KOPT-K1 (cell line): ENCODE measurements around the gene SYN1.
"Not testable (repeated sequence)": the region's sequence is repeated elsewhere in the genome, so short reads cannot be mapped to it uniquely, and the experiment has no call there.

Experiments used
- H3K27ac ChIP-seq: fragments of 200-600 bp; sonication (generic); 2 replicates; pipeline ENCODE4 v1.5.1; 2016; ENCODE audit warnings: antibody characterized with exemption, mild to moderate bottlenecking, low read depth, low read length; ENCODE audit not compliant: poor library complexity, severe bottlenecking
- H3K36me3 ChIP-seq: fragments of 200-600 bp; sonication (generic); 2 replicates; pipeline ENCODE4 v1.5.1; 2017; ENCODE audit warnings: antibody characterized with exemption, mild to moderate bottlenecking, low read length, moderate library complexity; ENCODE audit not compliant: insufficient read depth
- H3K9me3 ChIP-seq: fragments of 200-600 bp; sonication (generic); 2 replicates; pipeline ENCODE4 v1.5.1; 2017; ENCODE audit warnings: antibody characterized with exemption, low read length, mild to moderate bottlenecking; ENCODE audit not compliant: insufficient read depth, poor library complexity, severe bottlenecking

Gene SYN1

DNA sequence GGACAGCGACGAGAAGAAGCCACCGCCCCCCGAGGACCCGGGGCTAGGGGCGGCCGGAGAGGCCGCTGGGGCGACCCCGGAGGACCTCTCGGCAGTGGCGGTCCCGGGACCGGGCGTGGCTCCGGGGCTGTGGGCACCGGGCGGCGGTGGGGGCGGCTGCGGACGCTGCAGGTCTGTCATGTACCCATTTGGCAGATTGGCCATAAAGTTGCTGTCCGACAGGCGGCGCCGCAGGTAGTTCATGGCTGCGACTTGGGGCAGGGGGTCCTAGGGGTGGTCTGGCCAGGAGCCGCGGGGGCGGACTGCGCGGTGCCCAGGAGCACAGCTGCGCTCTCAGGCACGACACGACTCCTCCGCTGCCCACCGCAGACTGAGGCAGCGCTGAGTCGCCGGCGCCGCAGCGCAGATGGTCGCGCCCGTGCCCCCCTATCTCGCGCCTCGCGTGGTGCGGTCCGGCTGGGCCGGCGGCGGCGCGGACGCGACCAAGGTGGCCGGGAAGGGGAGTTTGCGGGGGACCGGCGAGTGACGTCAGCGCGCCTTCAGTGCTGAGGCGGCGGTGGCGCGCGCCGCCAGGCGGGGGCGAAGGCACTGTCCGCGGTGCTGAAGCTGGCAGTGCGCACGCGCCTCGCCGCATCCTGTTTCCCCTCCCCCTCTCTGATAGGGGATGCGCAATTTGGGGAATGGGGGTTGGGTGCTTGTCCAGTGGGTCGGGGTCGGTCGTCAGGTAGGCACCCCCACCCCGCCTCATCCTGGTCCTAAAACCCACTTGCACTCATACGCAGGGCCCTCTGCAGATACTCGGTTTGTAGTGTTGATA is at the start of gene SYN1:
Gene SYN1 (minus strand): TSS at position 372 of the 817 bp plus-strand sequence. CDS start 129 bp downstream, at position 243.
- H3K27ac ChIP-seq: no peak within 1 kb of the TSS
- no peaks in the 10 kb centered on the region for H3K9me3 ChIP-seq
- no peaks in the 10 kb centered on the region for H3K36me3 ChIP-seq

DNA sequence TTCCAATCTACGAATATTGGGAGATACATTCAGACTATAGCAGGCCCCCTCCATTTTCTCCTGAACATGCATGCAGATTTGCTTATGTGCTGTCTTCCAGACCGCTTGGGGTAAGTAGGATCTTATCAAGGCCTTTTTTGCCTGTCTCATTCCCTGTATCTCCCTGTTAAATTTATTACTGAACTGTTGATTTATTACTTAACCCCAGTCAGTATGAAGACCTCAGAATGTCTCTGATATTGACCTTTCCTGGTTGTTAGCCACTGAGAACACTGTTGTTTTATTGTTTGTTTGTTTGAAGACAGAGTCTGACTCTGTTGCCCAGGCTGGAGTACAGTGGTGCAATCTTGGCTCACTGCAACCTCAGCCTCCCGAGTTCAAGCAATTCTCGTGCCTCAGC is 46.1 kb upstream of the SYN1 start:
- not testable (repeated sequence) for H3K9me3 ChIP-seq, H3K27ac ChIP-seq, H3K36me3 ChIP-seq

DNA sequence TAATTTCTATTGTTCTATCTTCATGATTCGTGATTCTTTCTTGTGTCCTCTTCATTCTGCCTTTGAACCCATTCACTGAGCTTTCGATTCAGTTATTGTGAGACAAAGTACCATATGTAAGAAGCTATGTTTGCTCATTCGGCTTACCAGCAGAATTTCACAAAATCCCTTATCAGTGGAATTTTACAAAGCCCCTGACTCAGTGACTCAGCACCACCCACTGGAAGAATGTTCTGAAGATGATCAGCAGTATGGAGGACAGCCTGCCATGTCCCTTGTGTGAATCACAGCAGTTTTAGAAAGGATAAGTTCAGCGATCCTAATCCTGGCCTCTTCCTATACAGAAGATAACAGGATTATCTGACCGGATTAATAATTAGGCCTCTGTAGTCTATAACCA is 45.1 kb upstream of the SYN1 start:
- Histone ChIP-seq H3K9me3 (no peaks in the 10 kb centered on the region), H3K36me3 (no peaks in the 10 kb centered on the region), H3K27ac (no peak overlapping the region)

DNA sequence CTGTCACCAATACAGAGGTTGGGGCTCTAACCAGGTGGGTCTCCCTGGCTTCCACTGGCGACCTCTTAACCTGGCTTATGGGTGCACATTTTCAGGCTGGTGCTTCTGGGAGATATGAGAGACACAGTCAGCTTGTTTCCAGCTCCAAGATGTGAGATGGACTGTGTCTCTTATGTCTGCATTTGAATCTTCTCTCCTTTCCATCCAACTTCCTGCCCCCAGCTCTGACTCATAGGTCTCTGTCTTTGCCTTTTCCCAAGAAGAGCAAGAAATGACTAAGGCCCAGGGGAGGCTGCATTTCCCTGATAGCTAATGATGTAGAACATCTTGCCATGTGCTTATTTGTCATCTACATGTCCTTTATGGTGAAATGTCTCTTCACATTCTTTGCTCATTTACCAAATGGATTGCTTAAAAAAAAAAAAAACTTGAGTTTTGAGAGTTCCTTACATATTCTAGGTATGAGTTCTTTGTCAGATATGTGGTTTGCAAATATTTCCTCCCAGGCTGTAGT is 42.5 kb upstream of the SYN1 start:
- Histone ChIP-seq H3K36me3 (peaks cover 6% of the 10 kb centered on the region), H3K9me3 (no peaks in the 10 kb centered on the region), H3K27ac (no peak overlapping the region)

DNA sequence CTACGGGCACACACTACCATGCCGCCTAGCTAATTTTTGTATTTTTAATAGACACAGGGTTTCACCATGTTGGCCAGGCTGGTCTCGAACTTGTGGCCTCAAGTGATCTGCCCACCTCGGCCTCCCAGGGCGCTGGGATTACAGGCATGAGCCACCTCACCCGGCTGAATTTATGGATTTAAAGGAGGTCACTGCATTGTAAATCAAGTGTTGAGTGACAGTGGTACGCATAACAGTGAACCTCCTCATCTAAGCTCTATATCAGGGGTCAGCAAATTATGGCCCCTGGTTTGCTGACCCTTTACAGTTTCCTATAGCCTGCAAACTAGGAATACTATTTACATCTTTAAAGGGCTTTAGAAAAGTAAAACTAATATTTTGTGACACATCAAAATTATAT is 41.9 kb upstream of the SYN1 start:
- Histone ChIP-seq H3K27ac (no peak overlapping the region), H3K36me3 (peaks cover 13% of the 10 kb centered on the region), H3K9me3 (no peaks in the 10 kb centered on the region)

DNA sequence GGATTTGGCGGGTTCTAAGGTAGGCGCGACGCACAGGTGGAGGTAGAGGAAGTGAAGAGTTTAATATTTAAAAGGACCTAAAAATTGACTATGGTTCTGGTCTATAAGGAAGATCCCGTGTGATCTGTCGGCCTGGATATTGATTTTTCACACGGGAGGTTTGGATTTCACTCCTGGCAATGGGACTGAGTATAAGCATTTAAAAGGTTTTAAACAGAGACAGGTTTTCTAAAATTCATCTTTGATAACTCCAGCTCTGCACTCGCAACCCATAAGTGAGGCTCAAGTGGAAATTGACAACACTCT is 39.7 kb upstream of the SYN1 start:
- H3K9me3 ChIP-seq: no peaks in the 10 kb centered on the region
- H3K27ac ChIP-seq: peak overlapping the region; percentile 99
- H3K36me3 ChIP-seq: peaks cover 35% of the 10 kb centered on the region

DNA sequence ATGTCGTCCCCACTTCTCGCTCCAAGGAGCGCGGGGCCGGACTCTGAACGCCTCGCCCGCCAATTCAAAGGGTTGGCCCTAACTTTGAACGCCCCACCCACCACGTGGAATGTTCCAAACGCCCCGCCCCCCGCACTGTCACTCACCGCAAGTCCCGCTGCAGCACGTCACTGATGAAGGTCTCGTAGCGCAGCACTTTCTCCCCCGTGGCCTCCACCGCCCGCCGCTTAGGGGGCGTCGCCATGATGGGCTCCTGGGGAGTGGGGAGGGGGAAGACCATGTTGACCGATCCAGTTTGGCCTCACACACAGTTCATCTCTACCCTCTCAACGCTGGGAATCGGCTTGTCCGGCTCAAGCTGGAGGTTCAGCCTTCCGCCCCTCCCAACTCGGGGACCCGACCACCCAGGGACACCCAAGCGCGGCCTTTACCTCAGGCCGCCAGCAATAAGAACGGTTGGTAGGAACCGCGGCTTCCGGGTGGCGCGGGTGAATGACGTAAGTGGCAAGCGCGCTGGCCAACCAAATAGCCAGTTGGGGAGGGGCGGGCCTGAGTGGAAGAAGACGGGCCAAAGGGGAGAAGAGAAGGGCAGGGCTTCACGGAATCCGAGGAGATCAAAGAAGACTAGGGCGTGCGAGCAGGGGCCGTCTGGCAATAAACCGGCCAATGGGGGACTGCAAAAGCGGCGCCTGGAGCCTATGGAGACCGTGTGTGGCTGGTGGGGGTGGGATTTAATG is 39.2 kb upstream of the SYN1 start, which contains the start of gene UXT:
Gene UXT (minus strand): TSS at position 497 of the 737 bp plus-strand sequence. CDS start 253 bp downstream, at position 244.
- Histone ChIP-seq H3K9me3 (no peaks in the 10 kb centered on the region), H3K36me3 (peaks cover 40% of the 10 kb centered on the region), H3K27ac (peak within 1 kb of the TSS; percentile 99)

DNA sequence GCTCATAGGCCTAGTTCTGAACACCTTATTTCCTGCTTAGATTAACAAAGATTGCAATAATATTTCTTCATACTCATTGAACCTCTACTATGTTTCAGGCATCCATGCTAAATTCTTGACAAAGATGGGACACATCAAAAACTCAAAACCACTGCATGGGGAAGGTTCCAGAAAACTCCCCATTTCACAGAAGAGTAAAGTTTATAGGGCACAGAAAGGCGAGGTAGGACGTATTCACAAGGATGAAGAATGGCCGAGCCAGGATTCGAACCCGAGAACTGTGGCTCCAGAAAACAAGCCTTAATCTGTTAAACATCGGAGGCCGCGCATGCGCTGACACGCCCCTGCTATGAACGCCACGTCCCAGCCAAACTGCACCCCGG is 38.6 kb upstream of the SYN1 start:
- Histone ChIP-seq H3K36me3 (peaks cover 45% of the 10 kb centered on the region), H3K27ac (peak overlapping the region; percentile 99), H3K9me3 (no peaks in the 10 kb centered on the region)

DNA sequence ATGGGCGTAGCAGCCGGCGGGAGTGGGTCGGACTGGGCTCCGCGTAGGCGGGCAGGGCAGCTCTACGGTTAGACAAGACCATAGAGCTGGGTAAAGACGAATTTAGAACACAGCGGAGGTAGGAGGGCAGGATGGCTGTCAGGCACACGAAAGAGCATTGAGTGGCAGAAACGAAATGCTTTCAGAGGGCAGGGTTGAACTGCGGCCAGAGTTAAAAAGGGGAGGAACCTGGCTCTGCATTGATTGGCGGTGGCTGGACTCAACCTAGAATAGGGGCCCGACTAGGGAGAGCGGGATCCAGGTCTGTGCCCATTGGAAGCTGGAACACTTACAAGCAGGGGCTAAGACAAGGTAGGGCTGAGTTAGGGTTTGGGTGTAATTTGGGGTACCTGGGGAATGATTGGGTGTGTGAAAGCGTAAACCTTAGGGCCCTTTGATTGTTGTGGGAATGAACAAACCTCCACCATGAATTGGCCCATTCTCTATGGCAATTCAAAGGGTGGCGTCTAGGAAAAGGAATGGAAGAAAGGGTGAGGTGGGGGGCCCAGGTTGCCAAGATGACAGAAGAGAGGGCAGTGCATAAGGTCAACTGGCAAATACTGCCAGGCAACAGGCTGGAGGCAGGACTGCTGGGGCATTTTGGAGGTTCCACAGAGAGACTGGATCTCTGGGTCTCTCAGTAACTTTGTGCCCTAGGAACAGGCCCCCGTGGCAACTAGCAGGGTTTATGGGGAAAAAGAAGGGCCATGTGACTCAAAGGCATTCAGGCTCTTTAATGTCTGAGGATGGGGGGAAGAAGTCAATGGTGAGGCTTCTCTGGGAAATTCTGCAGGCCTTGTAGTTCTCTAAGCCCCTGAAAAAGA is 31.6 kb upstream of the SYN1 start:
- peak overlapping the region; percentile 41 for H3K27ac ChIP-seq
- H3K9me3 ChIP-seq: no peaks in the 10 kb centered on the region
- H3K36me3 ChIP-seq: peaks cover 63% of the 10 kb centered on the region

DNA sequence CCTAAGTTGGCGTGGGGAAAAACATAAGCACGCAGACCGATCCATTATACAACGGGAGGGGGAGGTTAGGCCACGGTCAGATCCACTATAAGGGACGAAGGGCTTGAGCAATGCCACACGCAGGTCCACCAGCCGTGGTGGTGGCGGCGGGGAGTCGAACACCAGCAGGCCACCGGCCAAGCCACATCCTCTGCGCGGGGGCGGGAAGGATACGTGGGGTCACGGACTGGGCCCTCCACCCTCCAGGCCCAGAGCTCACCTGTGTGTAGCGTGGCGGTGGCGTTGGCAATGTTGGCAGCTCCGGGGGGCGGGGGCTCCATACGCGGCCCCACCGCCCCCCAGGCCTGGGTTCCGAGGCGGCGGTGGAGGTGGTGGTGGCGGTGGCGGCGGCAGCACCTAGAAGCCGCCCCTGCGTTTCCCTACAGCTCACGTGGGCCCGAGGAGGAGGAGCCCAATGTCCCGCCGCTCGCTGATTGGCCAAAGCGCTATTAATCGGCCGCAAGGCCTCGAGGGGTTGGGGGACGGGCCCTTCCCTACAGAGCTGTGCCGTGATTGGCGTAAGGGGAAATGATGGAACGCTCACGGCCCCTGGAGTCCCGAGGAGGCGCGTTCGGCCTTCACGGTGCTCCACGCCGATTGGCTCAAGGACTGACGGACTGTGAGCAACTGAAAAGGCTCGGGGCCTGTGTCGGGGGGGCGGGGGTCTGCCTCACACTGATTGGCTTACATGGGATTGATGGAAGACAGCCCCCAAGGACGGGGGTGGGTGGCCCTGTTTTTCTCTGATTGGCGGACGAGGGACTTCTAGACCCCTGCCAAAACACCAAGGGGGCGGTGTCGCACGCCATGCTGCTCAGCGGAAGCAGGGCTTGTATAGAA is 30.7 kb upstream of the SYN1 start, which contains the start of gene ELK1:
Gene ELK1 (minus strand): TSS at position 400 of the 879 bp plus-strand sequence. CDS start 9,122 bp downstream, outside the sequence.
- Histone ChIP-seq H3K36me3 (peaks cover 55% of the 10 kb centered on the region), H3K9me3 (no peaks in the 10 kb centered on the region), H3K27ac (peak within 1 kb of the TSS; percentile 77)

DNA sequence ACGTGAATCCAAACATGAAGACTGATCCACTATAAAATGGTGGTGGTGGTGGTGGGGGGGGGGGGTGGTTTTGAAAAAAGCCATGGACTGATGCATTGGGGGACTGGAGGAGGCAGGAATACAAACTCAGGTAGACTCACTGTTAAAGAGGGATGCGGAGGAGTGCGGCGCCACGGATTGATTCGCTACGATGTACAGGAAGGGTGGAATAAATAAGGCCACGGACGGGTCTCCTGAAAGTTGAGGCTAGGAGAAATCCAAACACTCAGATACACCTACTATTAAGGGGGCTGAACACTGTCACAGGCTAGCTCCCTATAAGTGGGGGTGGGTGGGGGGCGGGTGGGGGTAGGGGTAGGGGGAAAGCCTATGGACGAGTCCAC is 30.1 kb upstream of the SYN1 start:
- H3K27ac ChIP-seq: peak overlapping the region; percentile 77
- H3K36me3 ChIP-seq: peaks cover 53% of the 10 kb centered on the region

DNA sequence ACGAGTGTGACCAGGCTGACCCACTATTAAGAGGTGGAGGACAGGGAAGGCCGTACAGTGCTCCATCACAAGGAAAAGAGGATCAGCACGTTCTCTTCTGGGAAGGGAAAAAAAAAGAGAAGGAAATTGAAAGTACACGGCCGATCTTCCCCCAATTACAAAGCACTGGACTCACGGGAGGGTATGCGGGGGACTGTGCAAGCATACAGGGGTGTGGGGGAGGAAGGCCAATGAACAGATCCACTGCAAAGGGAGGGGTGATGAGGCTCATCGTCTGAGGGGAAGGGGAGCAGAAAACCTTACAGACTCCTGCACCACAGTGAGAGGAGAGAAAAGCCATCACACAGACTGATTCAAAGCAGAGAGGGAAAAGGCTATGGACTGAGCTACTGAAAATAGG is 29.6 kb upstream of the SYN1 start:
- Histone ChIP-seq H3K36me3 (peaks cover 53% of the 10 kb centered on the region), H3K9me3 (no peaks in the 10 kb centered on the region), H3K27ac (peak overlapping the region; percentile 77)

More for the DNA sequence above, 30.1 kb upstream of the SYN1 start:
- no peaks in the 10 kb centered on the region for H3K9me3 ChIP-seq

DNA sequence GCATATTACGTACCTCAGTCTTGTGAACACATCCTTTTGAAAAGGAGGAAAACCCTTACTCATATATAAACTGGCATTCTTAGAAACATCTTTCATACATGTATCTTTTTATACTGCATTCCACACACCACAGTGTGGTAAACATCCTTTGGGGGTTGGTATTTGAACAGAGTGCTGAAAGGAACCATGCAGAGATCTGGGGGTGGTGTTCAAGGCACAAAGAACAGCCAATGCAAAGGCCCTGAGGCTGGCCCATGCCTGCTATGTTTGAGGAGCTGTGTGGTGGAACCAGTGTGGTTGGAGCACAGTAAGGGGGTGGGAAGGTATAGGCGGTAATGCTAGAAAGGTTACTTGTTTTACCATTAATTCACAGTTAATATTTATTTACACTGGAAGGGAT is 28.7 kb upstream of the SYN1 start:
- Histone ChIP-seq H3K36me3 (peaks cover 53% of the 10 kb centered on the region), H3K9me3 (no peaks in the 10 kb centered on the region), H3K27ac (no peak overlapping the region)

DNA sequence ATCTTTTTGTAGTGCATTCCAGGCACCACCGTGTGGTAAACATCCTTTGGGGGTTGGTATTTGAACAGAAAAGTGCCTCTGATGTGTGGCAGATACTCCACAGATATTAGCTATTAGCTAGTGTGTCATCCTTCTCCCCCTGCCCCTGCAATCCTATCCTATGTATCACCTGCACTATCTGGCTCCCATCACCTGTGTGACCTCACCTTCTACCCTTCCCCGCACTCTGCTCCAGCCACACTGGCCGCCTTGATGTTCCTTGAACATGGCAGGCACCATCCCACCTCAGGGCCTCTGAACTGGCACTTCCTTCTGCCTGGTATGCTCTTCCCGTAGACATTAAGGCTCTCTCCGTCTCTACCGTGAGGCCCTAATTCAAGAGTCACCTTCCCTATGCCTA is 27.0 kb upstream of the SYN1 start:
- Histone ChIP-seq H3K27ac (no peak overlapping the region), H3K36me3 (peaks cover 48% of the 10 kb centered on the region), H3K9me3 (no peaks in the 10 kb centered on the region)
